ENCODE data around the gene ZFYVE26.

GRCh38 chr14:67728258-67728657 lies 88.1 kb downstream of the ZFYVE26 start:
- TF ChIP-seq POLR2AphosphoS2 (IDR thresholded peaks at IDR 0.05; ENCODE audit: low read depth, low read length) (no peak), CTCF (IDR thresholded peaks at IDR 0.05 in 2 of 3, conservative IDR thresholded peaks at IDR 0.05 in 1 of 3; ENCODE audit: control insufficient read depth in 2 of 3, extremely low read depth in 1 of 3, insufficient read depth in 1 of 3, low read depth in 3 of 3, low read length in 3 of 3) (no peak), SREBF2 (IDR thresholded peaks at IDR 0.05; ENCODE audit: low read length) (no peak), RFX5 (IDR thresholded peaks at IDR 0.05; ENCODE audit: low read depth, low read length) (no peak), MXI1 (IDR thresholded peaks at IDR 0.05; ENCODE audit: low read depth, low read length) (no peak)
- TF ChIP-seq, protein P1, sequence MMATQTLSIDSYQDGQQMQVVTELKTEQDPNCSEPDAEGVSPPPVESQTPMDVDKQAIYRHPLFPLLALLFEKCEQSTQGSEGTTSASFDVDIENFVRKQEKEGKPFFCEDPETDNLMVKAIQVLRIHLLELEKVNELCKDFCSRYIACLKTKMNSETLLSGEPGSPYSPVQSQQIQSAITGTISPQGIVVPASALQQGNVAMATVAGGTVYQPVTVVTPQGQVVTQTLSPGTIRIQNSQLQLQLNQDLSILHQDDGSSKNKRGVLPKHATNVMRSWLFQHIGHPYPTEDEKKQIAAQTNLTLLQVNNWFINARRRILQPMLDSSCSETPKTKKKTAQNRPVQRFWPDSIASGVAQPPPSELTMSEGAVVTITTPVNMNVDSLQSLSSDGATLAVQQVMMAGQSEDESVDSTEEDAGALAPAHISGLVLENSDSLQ (IDR thresholded peaks at IDR 0.05), result no peak

Measured in GM12878 (cell line).